ENCODE measurements around the gene HSD17B12. TPM values are rescaled to one million over a fixed set of nuclear protein-coding genes. Genes with fewer than 3 reads are reported as not detected.
A peak's percentile ranks its signal among the peaks of the same experiment; 100 is the strongest.

HSD17B12 gene
- total and polyA plus RNA-seq, 2 of the 13 experiments (the other 11 are each of a cell fraction or from before 2014, with no cell fraction given): 50.3 to 117 TPM

DNA sequence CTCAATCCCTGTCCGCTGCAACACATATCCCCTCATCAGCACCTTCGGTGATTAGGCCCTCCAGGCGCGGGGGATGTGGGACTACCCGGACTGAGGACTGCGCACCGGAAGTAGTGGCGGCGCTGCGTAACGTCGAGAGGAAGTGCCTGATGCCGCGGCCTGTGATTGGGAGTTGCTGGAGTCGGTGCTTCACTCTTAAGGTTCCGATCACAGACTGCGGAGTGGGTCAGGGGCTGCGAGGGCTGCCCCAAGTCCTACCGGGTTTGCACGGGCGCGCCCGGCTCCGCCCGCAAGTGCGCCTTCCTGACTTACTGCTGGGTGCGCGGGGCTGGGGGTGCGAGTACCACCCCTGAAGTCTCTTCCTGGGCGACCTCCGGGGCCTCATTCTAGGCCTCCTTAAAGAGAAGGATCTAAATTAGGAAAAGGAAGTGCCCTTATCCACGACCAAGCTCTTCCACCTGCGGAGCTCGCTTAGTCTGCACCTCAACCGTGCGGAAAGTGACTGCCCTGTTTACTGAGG lies 200.2 kb downstream of the HSD17B12 start, which contains the start of gene ALKBH3 (continued):
- TF ChIP-seq, protein P1, sequence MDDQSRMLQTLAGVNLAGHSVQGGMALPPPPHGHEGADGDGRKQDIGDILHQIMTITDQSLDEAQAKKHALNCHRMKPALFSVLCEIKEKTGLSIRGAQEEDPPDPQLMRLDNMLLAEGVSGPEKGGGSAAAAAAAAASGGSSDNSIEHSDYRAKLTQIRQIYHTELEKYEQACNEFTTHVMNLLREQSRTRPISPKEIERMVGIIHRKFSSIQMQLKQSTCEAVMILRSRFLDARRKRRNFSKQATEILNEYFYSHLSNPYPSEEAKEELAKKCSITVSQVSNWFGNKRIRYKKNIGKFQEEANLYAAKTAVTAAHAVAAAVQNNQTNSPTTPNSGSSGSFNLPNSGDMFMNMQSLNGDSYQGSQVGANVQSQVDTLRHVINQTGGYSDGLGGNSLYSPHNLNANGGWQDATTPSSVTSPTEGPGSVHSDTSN (CRISPR knock-in tag; IDR thresholded peaks at IDR 0.05; ENCODE audit: borderline replicate concordance): no peak
- TF ChIP-seq ISX (CRISPR knock-in tag; conservative IDR thresholded peaks at IDR 0.05) (no peak), YEATS4 (CRISPR knock-in tag; IDR thresholded peaks at IDR 0.05; ENCODE audit: borderline replicate concordance) (peak; percentile 93), ZNF468 (CRISPR knock-in tag; IDR thresholded peaks at IDR 0.05) (no peak), MZF1 (CRISPR knock-in tag; IDR thresholded peaks at IDR 0.05; ENCODE audit: borderline replicate concordance) (no peak), PHF5A (CRISPR knock-in tag; IDR thresholded peaks at IDR 0.05; ENCODE audit: low read depth, unreplicated experiment) (peak; percentile 40), ZNF572 (CRISPR knock-in tag; IDR thresholded peaks at IDR 0.05) (peak; percentile 72; the same call in 1 of the 2 replicates), EHMT2 (IDR thresholded peaks at IDR 0.05; ENCODE audit: borderline replicate concordance, low read depth, low read length) (peak; percentile 100), POLR2A (IDR thresholded peaks at IDR 0.05; ENCODE audit: insufficient read depth in 1 of 2, low read depth in 2 of 2, low read length in 2 of 2) (peak; percentile 48 to 55; a peak in 3 of 4 replicates), MYC (CRISPR knock-in tag; IDR thresholded peaks at IDR 0.05; ENCODE audit: borderline replicate concordance) (peak; percentile 76), SYNCRIP (IDR thresholded peaks at IDR 0.05; ENCODE audit: insufficient read depth, low read depth, low read length) (no peak), ZNF652 (CRISPR knock-in tag; IDR thresholded peaks at IDR 0.05; ENCODE audit: borderline replicate concordance, low read depth) (no peak), ZNF460 (CRISPR knock-in tag; IDR thresholded peaks at IDR 0.05; ENCODE audit: borderline replicate concordance) (no peak), TCF7L2 (IDR thresholded peaks at IDR 0.05; ENCODE audit: low read depth, low read length) (no peak), ZNF224 (CRISPR knock-in tag; IDR thresholded peaks at IDR 0.05) (peak; percentile 63; the same call in 1 of the 2 replicates), FOXK2 (IDR thresholded peaks at IDR 0.05) (no peak)
- TF ChIP-seq, protein P2, sequence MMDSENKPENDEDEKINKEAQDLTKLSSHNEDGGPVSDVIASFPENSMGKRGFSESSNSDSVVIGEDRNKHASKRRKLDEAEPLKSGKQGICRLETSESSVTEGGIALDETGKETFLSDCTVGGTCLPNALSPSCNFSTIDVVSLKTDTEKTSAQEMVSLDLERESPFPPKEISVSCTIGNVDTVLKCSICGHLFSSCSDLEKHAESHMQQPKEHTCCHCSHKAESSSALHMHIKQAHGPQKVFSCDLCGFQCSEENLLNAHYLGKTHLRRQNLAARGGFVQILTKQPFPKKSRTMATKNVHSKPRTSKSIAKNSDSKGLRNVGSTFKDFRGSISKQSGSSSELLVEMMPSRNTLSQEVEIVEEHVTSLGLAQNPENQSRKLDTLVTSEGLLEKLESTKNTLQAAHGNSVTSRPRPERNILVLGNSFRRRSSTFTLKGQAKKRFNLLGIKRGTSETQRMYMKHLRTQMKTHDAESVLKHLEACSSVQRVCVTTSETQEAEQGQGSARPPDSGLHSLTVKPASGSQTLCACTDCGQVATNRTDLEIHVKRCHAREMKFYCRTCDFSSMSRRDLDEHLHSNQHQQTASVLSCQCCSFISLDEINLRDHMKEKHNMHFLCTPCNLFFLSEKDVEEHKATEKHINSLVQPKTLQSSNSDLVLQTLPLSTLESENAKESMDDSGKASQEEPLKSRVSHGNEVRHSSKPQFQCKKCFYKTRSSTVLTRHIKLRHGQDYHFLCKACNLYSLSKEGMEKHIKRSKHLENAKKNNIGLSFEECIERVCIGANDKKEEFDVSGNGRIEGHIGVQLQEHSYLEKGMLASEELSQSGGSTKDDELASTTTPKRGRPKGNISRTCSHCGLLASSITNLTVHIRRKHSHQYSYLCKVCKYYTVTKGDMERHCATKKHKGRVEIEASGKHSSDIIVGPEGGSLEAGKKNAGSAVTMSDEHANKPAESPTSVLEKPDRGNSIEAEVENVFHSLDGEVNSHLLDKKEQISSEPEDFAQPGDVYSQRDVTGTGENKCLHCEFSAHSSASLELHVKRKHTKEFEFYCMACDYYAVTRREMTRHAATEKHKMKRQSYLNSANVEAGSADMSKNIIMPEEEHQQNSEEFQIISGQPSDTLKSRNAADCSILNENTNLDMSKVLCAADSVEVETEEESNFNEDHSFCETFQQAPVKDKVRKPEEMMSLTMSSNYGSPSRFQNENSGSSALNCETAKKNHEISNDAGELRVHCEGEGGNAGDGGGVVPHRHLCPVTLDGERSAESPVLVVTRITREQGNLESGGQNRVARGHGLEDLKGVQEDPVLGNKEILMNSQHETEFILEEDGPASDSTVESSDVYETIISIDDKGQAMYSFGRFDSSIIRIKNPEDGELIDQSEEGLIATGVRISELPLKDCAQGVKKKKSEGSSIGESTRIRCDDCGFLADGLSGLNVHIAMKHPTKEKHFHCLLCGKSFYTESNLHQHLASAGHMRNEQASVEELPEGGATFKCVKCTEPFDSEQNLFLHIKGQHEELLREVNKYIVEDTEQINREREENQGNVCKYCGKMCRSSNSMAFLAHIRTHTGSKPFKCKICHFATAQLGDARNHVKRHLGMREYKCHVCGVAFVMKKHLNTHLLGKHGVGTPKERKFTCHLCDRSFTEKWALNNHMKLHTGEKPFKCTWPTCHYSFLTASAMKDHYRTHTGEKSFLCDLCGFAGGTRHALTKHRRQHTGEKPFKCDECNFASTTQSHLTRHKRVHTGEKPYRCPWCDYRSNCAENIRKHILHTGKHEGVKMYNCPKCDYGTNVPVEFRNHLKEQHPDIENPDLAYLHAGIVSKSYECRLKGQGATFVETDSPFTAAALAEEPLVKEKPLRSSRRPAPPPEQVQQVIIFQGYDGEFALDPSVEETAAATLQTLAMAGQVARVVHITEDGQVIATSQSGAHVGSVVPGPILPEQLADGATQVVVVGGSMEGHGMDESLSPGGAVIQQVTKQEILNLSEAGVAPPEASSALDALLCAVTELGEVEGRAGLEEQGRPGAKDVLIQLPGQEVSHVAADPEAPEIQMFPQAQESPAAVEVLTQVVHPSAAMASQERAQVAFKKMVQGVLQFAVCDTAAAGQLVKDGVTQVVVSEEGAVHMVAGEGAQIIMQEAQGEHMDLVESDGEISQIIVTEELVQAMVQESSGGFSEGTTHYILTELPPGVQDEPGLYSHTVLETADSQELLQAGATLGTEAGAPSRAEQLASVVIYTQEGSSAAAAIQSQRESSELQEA (CRISPR knock-in tag; IDR thresholded peaks at IDR 0.05; ENCODE audit: not compliant biosample characterization): peak; percentile 31
- TF ChIP-seq, protein P3, sequence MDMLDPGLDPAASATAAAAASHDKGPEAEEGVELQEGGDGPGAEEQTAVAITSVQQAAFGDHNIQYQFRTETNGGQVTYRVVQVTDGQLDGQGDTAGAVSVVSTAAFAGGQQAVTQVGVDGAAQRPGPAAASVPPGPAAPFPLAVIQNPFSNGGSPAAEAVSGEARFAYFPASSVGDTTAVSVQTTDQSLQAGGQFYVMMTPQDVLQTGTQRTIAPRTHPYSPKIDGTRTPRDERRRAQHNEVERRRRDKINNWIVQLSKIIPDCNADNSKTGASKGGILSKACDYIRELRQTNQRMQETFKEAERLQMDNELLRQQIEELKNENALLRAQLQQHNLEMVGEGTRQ (IDR thresholded peaks at IDR 0.05; ENCODE audit: low read depth, low read length): no peak
- TF ChIP-seq, protein P3 (CRISPR knock-in tag; IDR thresholded peaks at IDR 0.05; ENCODE audit: borderline replicate concordance): no peak
